SU-DHL-6 (cell line): ENCODE measurements around the gene TFAP2C.

Experiments
- H2AFZ ChIP-seq: fragments of 200-600 bp; sonication (generic); 2 replicates; pipeline ENCODE4 v1.6.1; 2014; ENCODE audit warnings: low read depth, mild to moderate bottlenecking, moderate library complexity, mixed read lengths, antibody characterized with exemption, low read length; ENCODE audit not compliant: severe bottlenecking
- H3F3A ChIP-seq: fragments of 200-600 bp; shearing (Covaris generic); 2 replicates; pipeline ENCODE4 v1.6.0; 2016; ENCODE audit warnings: antibody characterized with exemption, mild to moderate bottlenecking; ENCODE audit not compliant: insufficient read depth
- H3K27ac ChIP-seq: fragments of 200-600 bp; sonication (generic); 2 replicates; pipeline ENCODE4 v1.5.1; 2016; ENCODE audit warnings: low read depth, mild to moderate bottlenecking, low read length, moderate library complexity, mixed read lengths
- H3K27me3 ChIP-seq: fragments of 200-600 bp; sonication (generic), shearing (Covaris generic); 2 replicates; pipeline ENCODE4 v1.6.0; 2014; ENCODE audit warnings: mild to moderate bottlenecking, low read length
- H3K36me3 ChIP-seq: fragments of 200-600 bp; sonication (generic); 2 replicates; pipeline ENCODE4 v1.6.1; 2014; ENCODE audit warnings: mild to moderate bottlenecking, low read length, mixed read lengths
- H3K4me2 ChIP-seq: fragments of 300-600, 200-600 bp; shearing (Covaris generic), sonication (generic); 2 replicates; pipeline ENCODE4 v1.6.0; 2014; ENCODE audit warnings: low read length, low read depth, mild to moderate bottlenecking; ENCODE audit not compliant: poor library complexity, severe bottlenecking
- H3K4me3 ChIP-seq: fragments of 200-600 bp; sonication (generic); 2 replicates; pipeline ENCODE4 v1.5.1; 2014; ENCODE audit warnings: antibody characterized with exemption, low read length, mild to moderate bottlenecking, mixed read lengths; ENCODE audit not compliant: insufficient read depth, poor library complexity, severe bottlenecking
- H3K79me2 ChIP-seq: fragments of 200-600 bp; sonication (generic); 2 replicates; pipeline ENCODE4 v1.6.1; 2014; ENCODE audit warnings: mild to moderate bottlenecking, low read length, moderate library complexity; ENCODE audit not compliant: insufficient read depth
- H3K9ac ChIP-seq: fragments of 200-600 bp; sonication (generic); 2 replicates; pipeline ENCODE4 v1.7.0; 2014; ENCODE audit warnings: mild to moderate bottlenecking, low read length
- H3K9me2 ChIP-seq: fragments of 200-600 bp; sonication (generic); replicated peaks from 2 replicates; pipeline ENCODE4 v1.6.1; 2014; ENCODE audit warnings: low read length; ENCODE audit not compliant: insufficient read depth
- H3K9me3 ChIP-seq: fragments of 200-600 bp; sonication (generic); 2 replicates; pipeline ENCODE4 v1.6.1; 2014; ENCODE audit warnings: low read length, mixed read lengths; ENCODE audit not compliant: insufficient read depth
- H4K20me1 ChIP-seq: fragments of 200-600 bp; sonication (generic); 2 replicates; pipeline ENCODE4 v1.6.1; 2014; ENCODE audit warnings: low read depth, mild to moderate bottlenecking, antibody characterized with exemption, low read length, moderate library complexity, mixed read lengths
- EZH2phosphoT487 ChIP-seq: fragments of 200-600 bp; sonication (generic), shearing (Covaris generic); conservative IDR thresholded peaks from 2 replicates; pipeline ENCODE4 v1.6.1; 2018; ENCODE audit warnings: mild to moderate bottlenecking, antibody characterized with exemption, low read length, moderate library complexity, mixed read lengths
- TF ChIP-seq, protein P1 (sequence below): fragments of 200-600 bp; sonication (generic); IDR thresholded peaks from one replicate; pipeline ENCODE4 v1.5.1; 2017; ENCODE audit warnings: antibody characterized with exemption, mild to moderate bottlenecking, low read length, moderate library complexity; ENCODE audit not compliant: insufficient read depth, poor library complexity, severe bottlenecking

The TFAP2C gene

DNA sequence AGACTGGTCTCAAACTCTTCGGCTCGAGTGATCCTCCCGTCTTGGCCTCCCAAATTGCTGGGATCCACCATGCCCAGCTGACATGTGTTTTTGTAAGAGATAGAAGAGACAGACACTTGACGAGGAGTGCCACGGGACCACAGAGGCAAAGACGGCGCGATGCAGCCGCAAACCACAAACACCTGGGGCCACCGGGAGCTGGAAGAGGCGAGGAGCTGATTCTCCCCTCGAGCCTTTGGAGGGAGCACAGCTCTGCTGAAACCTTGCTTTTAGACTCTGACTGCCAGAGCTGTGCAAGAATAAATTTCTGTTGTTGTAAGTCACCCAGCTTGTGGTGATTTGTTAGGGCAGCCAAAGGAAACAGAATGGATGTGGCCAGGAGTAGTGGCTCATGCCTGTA, 46.9 kb downstream of the TFAP2C start:
- H3K9ac ChIP-seq = no peak overlapping the region
- no peaks in the 10 kb centered on the region for H3K9me3 ChIP-seq
- no peak overlapping the region for H3K4me2 ChIP-seq
- H3K4me3 ChIP-seq = no peak overlapping the region
- no peak overlapping the region for H2AFZ ChIP-seq
- H3K36me3 ChIP-seq = no peaks in the 10 kb centered on the region
- no peaks in the 10 kb centered on the region for H4K20me1 ChIP-seq
- H3K79me2 ChIP-seq = no peaks in the 10 kb centered on the region
- H3K27me3 ChIP-seq = no peaks in the 10 kb centered on the region
- no peak for TF ChIP-seq EZH2phosphoT487
- TF ChIP-seq, protein P1, sequence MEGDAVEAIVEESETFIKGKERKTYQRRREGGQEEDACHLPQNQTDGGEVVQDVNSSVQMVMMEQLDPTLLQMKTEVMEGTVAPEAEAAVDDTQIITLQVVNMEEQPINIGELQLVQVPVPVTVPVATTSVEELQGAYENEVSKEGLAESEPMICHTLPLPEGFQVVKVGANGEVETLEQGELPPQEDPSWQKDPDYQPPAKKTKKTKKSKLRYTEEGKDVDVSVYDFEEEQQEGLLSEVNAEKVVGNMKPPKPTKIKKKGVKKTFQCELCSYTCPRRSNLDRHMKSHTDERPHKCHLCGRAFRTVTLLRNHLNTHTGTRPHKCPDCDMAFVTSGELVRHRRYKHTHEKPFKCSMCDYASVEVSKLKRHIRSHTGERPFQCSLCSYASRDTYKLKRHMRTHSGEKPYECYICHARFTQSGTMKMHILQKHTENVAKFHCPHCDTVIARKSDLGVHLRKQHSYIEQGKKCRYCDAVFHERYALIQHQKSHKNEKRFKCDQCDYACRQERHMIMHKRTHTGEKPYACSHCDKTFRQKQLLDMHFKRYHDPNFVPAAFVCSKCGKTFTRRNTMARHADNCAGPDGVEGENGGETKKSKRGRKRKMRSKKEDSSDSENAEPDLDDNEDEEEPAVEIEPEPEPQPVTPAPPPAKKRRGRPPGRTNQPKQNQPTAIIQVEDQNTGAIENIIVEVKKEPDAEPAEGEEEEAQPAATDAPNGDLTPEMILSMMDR = no peak
- no peaks in the 10 kb centered on the region for H3F3A ChIP-seq
- no peak overlapping the region for H3K27ac ChIP-seq
- no peaks in the 10 kb centered on the region for H3K9me2 ChIP-seq

GRCh38 chr20:56676679-56677078, 47.6 kb downstream of the TFAP2C start:
- Histone ChIP-seq H3F3A (no peaks in the 10 kb centered on the region), H3K4me2 (no peak overlapping the region), H3K36me3 (no peaks in the 10 kb centered on the region), H3K9ac (no peak overlapping the region), H4K20me1 (no peaks in the 10 kb centered on the region), H3K27me3 (no peaks in the 10 kb centered on the region), H2AFZ (no peak overlapping the region), H3K27ac (no peak overlapping the region), H3K4me3 (no peak overlapping the region), H3K9me2 (no peaks in the 10 kb centered on the region), H3K9me3 (no peaks in the 10 kb centered on the region), H3K79me2 (no peaks in the 10 kb centered on the region)
- TF ChIP-seq, protein P1 = no peak
- TF ChIP-seq EZH2phosphoT487 = no peak

- TF ChIP-seq, protein P1 = no peak
- TF ChIP-seq EZH2phosphoT487 = no peak
- Histone ChIP-seq H3K4me2 (no peak overlapping the region), H3K9ac (no peak overlapping the region), H3F3A (no peaks in the 10 kb centered on the region), H3K9me2 (no peaks in the 10 kb centered on the region), H4K20me1 (no peaks in the 10 kb centered on the region), H3K27ac (no peak overlapping the region), H3K79me2 (no peaks in the 10 kb centered on the region), H2AFZ (no peak overlapping the region), H3K36me3 (no peaks in the 10 kb centered on the region), H3K4me3 (no peak overlapping the region), H3K9me3 (no peaks in the 10 kb centered on the region), H3K27me3 (no peaks in the 10 kb centered on the region)
These were observed 54.2 kb downstream of the TFAP2C start for GRCh38 chr20:56683077-56683865.
